CD4-positive, alpha-beta T cell (primary cell): ENCODE measurements around the gene ARHGEF10L. TPM values are rescaled to one million over a fixed set of nuclear protein-coding genes. Genes with fewer than 3 reads are reported as not detected.

Source experiments
- ATAC-seq: fragments of 200-7000 bp; cut with Tn5 transposase; one replicate; pipeline ENCODE4 v1.10.0; 2022; ENCODE audit warnings: mild to moderate bottlenecking; ENCODE audit not compliant: poor library complexity
- CTCF ChIA-PET: fragments of 350-600 bp; sonication (Branson Sonifier 250); formaldehyde crosslinking; loops from one replicate; lab custom pipeline; 2021; ENCODE audit warnings: antibody characterized with exemption, inconsistent platforms; lab: Charles Lee
- POLR2A ChIA-PET: fragments of 350-600 bp; sonication (Branson Sonifier 250); formaldehyde crosslinking; loops from one replicate; lab custom pipeline; 2021; ENCODE audit warnings: antibody characterized with exemption, inconsistent platforms; lab: Charles Lee
- DNase-seq, 14 experiments: peaks; one replicate each; pipeline ENCODE4 v3.0.0-alpha.2; 2013 to 2020; ENCODE audit warnings: mixed read lengths in 2 of 14
- H3K27ac ChIP-seq, 2 donors: one replicate each; pipeline versions ENCODE4 v1.5.1 to v1.7.0; 2013; ENCODE audit warnings: low read length in 2 of 2, low read depth in 1 of 2, mild to moderate bottlenecking in 1 of 2
- H3K27me3 ChIP-seq, 2 experiments: 1 replicate in 1 of 2; 2 replicates in 1 of 2; pipeline versions ENCODE4 v1.6.1 to v1.7.0; 2013; ENCODE audit warnings: low read length in 2 of 2, control low read depth in 1 of 2, mild to moderate bottlenecking in 1 of 2, moderate library complexity in 1 of 2; ENCODE audit not compliant: insufficient read depth in 2 of 2, control insufficient read depth in 1 of 2
- H3K36me3 ChIP-seq: one replicate; pipeline ENCODE4 v1.6.1; 2013; ENCODE audit warnings: low read length, control low read depth; ENCODE audit not compliant: insufficient read depth
- H3K4me1 ChIP-seq: one replicate; pipeline ENCODE4 v1.6.1; 2013; ENCODE audit warnings: low read length, control low read depth; ENCODE audit not compliant: insufficient read depth
- H3K4me3 ChIP-seq: one replicate; pipeline ENCODE4 v1.5.1; 2013; ENCODE audit warnings: mild to moderate bottlenecking, low read length, moderate library complexity
- H3K9me3 ChIP-seq, 2 experiments: 1 replicate in 1 of 2; 2 replicates in 1 of 2; pipeline versions ENCODE4 v1.6.1 to v1.7.0; 2013; ENCODE audit warnings: low read length in 2 of 2, mild to moderate bottlenecking in 2 of 2, control low read depth in 1 of 2, moderate library complexity in 1 of 2; ENCODE audit not compliant: control insufficient read depth in 1 of 2, insufficient read depth in 1 of 2
- H3K27ac Mint-ChIP-seq: one replicate; pipeline ENCODE4 v1.8.0; 2020; ENCODE audit warnings: mixed read lengths
- H3K27me3 Mint-ChIP-seq: one replicate; pipeline ENCODE4 v1.8.0; 2021; ENCODE audit warnings: mixed read lengths
- H3K36me3 Mint-ChIP-seq: one replicate; pipeline ENCODE4 v1.8.0; 2021; ENCODE audit warnings: low read depth, mixed read lengths
- H3K4me1 Mint-ChIP-seq: one replicate; pipeline ENCODE4 v1.8.0; 2021; ENCODE audit warnings: low read depth, mixed read lengths
- H3K4me3 Mint-ChIP-seq: one replicate; pipeline ENCODE4 v1.8.0; 2020; ENCODE audit warnings: mild to moderate bottlenecking, mixed read lengths
- H3K9me3 Mint-ChIP-seq: one replicate; pipeline ENCODE4 v1.8.0; 2020; ENCODE audit warnings: mixed read lengths
- intact Hi-C, 2 experiments: fragments of 100-400 bp; cut with DNase I in 1 of 2; cut with micrococcal nuclease in 1 of 2; formaldehyde crosslinking; loops; one replicate each; pipeline versions ENCODE4 v1.15.1 to v1.9.0; 2023 to 2025; cut with DNase I, micrococcal nuclease
- total RNA-seq, 174 experiments: library from RNA in 2 of 174; stranded (reverse) in 2 of 174; gene quantifications; one replicate each; pipeline ENCODE4 v1.2.3 and lab custom pipeline; 2021 to 2026
- TF ChIP-seq, protein P1 (sequence below): fragments of 200-600 bp; IDR thresholded peaks from one replicate; pipeline ENCODE4 v1.8.0; 2022; ENCODE audit warnings: antibody characterized with exemption, mild to moderate bottlenecking

Gene ARHGEF10L
- total RNA-seq, 2 experiments from 2014 or later: 0.11 to 0.22 TPM

DNA sequence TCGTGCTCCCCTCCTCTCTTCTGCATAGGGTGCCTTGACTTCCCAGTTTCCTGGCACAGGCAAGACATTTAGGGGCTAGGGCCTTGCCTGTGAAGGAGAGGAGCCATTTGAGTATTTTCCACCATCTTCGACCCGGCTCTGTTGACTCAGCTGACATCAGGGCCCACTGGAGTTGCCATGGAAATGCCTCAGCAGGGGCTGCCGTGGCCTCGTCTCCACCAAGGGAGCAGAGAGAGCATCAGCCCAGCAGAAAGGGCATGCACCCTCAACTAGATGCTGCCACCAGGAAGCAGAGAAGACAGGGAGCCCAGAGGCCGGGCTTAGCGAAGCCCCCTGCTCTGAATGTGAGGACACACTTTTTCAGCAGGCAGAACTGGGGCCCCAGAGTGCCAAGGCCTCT lies 113.8 kb downstream of the ARHGEF10L start:
- intact Hi-C loops: loop anchor here in 1 of 2 experiments (5.0 kb wide), 1 partner anchor 929 kb away; no protein-coding TSS in a partner anchor
- Mint-ChIP-seq H3K4me1 (no peaks in the 10 kb centered on the region), H3K9me3 (no peaks in the 10 kb centered on the region), H3K4me3 (no peak overlapping the region), H3K36me3 (no peaks in the 10 kb centered on the region), H3K27me3 (no peaks in the 10 kb centered on the region), H3K27ac (no peak overlapping the region)
- TF ChIP-seq, protein P1, sequence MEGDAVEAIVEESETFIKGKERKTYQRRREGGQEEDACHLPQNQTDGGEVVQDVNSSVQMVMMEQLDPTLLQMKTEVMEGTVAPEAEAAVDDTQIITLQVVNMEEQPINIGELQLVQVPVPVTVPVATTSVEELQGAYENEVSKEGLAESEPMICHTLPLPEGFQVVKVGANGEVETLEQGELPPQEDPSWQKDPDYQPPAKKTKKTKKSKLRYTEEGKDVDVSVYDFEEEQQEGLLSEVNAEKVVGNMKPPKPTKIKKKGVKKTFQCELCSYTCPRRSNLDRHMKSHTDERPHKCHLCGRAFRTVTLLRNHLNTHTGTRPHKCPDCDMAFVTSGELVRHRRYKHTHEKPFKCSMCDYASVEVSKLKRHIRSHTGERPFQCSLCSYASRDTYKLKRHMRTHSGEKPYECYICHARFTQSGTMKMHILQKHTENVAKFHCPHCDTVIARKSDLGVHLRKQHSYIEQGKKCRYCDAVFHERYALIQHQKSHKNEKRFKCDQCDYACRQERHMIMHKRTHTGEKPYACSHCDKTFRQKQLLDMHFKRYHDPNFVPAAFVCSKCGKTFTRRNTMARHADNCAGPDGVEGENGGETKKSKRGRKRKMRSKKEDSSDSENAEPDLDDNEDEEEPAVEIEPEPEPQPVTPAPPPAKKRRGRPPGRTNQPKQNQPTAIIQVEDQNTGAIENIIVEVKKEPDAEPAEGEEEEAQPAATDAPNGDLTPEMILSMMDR: no peak
- CTCF ChIA-PET: interaction anchor here (1.2 kb wide), 1 partner anchor 447 kb away, joined by 3 read pairs; no protein-coding TSS in a partner anchor
- H3K9me3 ChIP-seq: no peaks in the 10 kb centered on the region
- DNase-seq: no peak
- H3K36me3 ChIP-seq: no peaks in the 10 kb centered on the region
- POLR2A ChIA-PET: no interaction called here
- H3K27ac ChIP-seq: no peak overlapping the region
- H3K27me3 ChIP-seq: no peaks in the 10 kb centered on the region
- no peaks in the 10 kb centered on the region for H3K4me1 ChIP-seq
- H3K4me3 ChIP-seq: no peak overlapping the region
- no peak for ATAC-seq

DNA sequence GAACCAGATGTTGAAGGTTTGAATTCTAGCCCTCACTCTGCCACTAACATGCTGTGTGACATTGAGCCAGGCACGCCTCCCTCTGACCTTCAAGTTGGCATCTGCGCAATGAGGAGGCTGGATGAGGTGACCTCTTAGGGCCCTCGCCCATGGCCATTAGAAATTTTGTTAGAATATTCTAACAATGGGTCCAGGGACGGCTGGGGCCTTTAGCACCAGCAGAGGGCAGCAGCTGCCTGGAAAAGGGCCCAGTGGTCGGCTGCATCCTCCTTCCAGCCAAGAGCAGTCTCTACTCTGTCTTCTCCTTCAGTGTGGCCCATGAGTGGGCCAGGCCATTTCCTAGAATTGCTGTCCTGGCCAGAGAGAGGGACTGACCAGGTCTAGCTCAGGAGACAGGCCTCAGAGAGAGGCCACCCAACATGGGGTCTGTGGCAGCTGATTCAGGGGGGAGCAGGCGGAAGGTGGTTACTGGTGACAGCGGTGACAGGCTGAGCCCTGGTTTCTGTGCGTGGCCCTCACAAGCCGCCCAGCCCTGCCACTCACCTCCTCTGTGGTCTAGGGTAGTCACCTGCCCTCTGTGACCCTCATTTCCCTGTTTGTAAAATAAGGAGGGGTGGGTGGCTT lies 114.3 kb downstream of the ARHGEF10L start:
- no peak overlapping the region for H3K4me3 Mint-ChIP-seq
- H3K4me3 ChIP-seq: no peak overlapping the region
- no peaks in the 10 kb centered on the region for H3K27me3 Mint-ChIP-seq
- ChIA-PET POLR2A (no interaction called here), CTCF (interaction anchor here (1.2 kb wide), 1 partner anchor 447 kb away, joined by 3 read pairs; no protein-coding TSS in a partner anchor)
- H3K36me3 Mint-ChIP-seq: no peaks in the 10 kb centered on the region
- peak in 5 of 14 experiments; percentile 7 to 32 (median 10) for DNase-seq
- H3K9me3 ChIP-seq: no peaks in the 10 kb centered on the region
- no peaks in the 10 kb centered on the region for H3K36me3 ChIP-seq
- H3K27me3 ChIP-seq: no peaks in the 10 kb centered on the region
- H3K4me1 Mint-ChIP-seq: no peaks in the 10 kb centered on the region
- TF ChIP-seq, protein P1: peak; percentile 44
- ATAC-seq: no peak
- no peaks in the 10 kb centered on the region for H3K4me1 ChIP-seq
- intact Hi-C loops: loop anchor here in 1 of 2 experiments (5.0 kb wide), 1 partner anchor 928 kb away; no protein-coding TSS in a partner anchor
- H3K27ac ChIP-seq: no peak overlapping the region
- no peak overlapping the region for H3K27ac Mint-ChIP-seq
- H3K9me3 Mint-ChIP-seq: no peaks in the 10 kb centered on the region

DNA sequence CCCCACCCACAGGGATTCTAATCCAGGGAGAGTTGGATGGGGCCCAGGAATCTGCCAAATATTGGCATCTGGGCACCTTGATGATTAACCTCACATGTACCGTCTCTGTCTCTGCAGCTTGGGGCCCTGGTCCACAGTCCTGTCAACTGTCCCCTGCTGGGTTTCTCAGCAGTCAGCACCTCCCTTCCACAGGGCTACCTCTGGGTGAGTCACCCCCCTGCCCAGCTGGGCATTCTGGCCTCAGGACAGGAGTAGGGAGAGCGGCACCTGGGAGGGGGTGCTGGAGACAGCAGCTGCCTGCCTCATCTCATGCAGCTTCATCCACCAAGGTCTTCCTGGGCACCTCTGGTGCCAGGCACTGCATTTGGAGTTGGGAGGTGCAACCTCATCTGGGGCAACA lies 115.0 kb downstream of the ARHGEF10L start:
- H3K36me3 ChIP-seq: no peaks in the 10 kb centered on the region
- Mint-ChIP-seq H3K4me1 (no peaks in the 10 kb centered on the region), H3K9me3 (no peaks in the 10 kb centered on the region), H3K27me3 (no peaks in the 10 kb centered on the region), H3K36me3 (no peaks in the 10 kb centered on the region), H3K4me3 (no peak overlapping the region), H3K27ac (no peak overlapping the region)
- ATAC-seq (no peak), DNase-seq (no peak)
- H3K4me3 ChIP-seq: no peak overlapping the region
- intact Hi-C loops: loop anchor here in 1 of 2 experiments (5.0 kb wide), 1 partner anchor 928 kb away; no protein-coding TSS in a partner anchor
- ChIA-PET CTCF (interaction anchor here (1.2 kb wide), 1 partner anchor 446 kb away, joined by 3 read pairs; no protein-coding TSS in a partner anchor), POLR2A (no interaction called here)
- H3K4me1 ChIP-seq: no peaks in the 10 kb centered on the region
- H3K27ac ChIP-seq: no peak overlapping the region
- TF ChIP-seq, protein P1: no peak
- no peaks in the 10 kb centered on the region for H3K9me3 ChIP-seq
- H3K27me3 ChIP-seq: no peaks in the 10 kb centered on the region
